GM10266 (cell line): ENCODE measurements around the gene NR2F2.

Experiments used
- DNase-seq: peaks from one replicate; pipeline ENCODE4 v3.0.0; 2012; ENCODE audit errors: extremely low spot score
- CTCF ChIP-seq: IDR thresholded peaks from 2 replicates; pipeline ENCODE4 v1.5.1; 2012; ENCODE audit warnings: mild to moderate bottlenecking, low read depth; ENCODE audit not compliant: control insufficient read depth, insufficient read depth; ENCODE audit errors: missing control alignments

NR2F2 gene

GRCh38 chr15:96358821-96359615 lies 28.5 kb downstream of the NR2F2 start:
- no peak for DNase-seq
- TF ChIP-seq CTCF: no peak

GRCh38 chr15:96359616-96360521 lies 29.4 kb downstream of the NR2F2 start:
- no peak for TF ChIP-seq CTCF
- DNase-seq: peak; percentile 9

GRCh38 chr15:96360581-96361308 lies 30.2 kb downstream of the NR2F2 start:
- DNase-seq: peak; percentile 16
- TF ChIP-seq CTCF: no peak

GRCh38 chr15:96361309-96362010 lies 31.0 kb downstream of the NR2F2 start:
- peak; percentile 14 for DNase-seq
- TF ChIP-seq CTCF: no peak

GRCh38 chr15:96362011-96362754 lies 31.7 kb downstream of the NR2F2 start:
- TF ChIP-seq CTCF: no peak
- DNase-seq: peak; percentile 11
